ENCODE measurements around the gene OR6K6.

- TF ChIP-seq CTCF (IDR thresholded peaks at IDR 0.05) = no peak
- no peak for TF ChIP-seq POLR2A (IDR thresholded peaks at IDR 0.05)
- no peak for TF ChIP-seq POLR2AphosphoS5 (IDR thresholded peaks at IDR 0.05)
Observed at GRCh38 chr1:158706096-158706495, 48.4 kb upstream of the OR6K6 start.

Measured in suprapubic skin (tissue), 4 donors.